ENCODE results near the gene LRRC8D.

DNA sequence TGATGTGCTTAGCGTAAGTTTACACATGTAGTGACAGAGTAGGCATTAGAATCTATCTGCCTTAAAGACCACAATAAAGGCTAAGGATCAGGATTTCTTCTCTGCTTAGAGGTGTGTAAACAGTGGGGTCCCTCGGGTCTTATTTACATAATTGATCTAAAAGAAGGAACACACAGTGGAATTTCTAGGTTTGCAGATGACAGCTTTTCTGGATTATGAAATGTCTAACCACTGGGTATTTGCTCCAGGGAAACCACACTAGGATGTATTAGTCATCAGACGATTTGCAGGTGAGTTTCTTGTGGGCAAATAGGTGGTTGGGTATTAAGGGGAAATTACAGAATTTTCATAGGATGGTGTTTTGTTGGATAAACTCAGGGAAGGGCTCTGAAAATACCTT is 5.8 kb downstream of the LRRC8D start:
- TF ChIP-seq, protein P1, sequence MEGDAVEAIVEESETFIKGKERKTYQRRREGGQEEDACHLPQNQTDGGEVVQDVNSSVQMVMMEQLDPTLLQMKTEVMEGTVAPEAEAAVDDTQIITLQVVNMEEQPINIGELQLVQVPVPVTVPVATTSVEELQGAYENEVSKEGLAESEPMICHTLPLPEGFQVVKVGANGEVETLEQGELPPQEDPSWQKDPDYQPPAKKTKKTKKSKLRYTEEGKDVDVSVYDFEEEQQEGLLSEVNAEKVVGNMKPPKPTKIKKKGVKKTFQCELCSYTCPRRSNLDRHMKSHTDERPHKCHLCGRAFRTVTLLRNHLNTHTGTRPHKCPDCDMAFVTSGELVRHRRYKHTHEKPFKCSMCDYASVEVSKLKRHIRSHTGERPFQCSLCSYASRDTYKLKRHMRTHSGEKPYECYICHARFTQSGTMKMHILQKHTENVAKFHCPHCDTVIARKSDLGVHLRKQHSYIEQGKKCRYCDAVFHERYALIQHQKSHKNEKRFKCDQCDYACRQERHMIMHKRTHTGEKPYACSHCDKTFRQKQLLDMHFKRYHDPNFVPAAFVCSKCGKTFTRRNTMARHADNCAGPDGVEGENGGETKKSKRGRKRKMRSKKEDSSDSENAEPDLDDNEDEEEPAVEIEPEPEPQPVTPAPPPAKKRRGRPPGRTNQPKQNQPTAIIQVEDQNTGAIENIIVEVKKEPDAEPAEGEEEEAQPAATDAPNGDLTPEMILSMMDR (conservative IDR thresholded peaks at IDR 0.05; ENCODE audit: low read depth, low read length) = no peak
- TF ChIP-seq POLR2A (IDR thresholded peaks at IDR 0.05; ENCODE audit: low read depth, low read length) (no peak), CEBPB (IDR thresholded peaks at IDR 0.05; ENCODE audit: low read depth, low read length) (no peak), RAD21 (IDR thresholded peaks at IDR 0.05; ENCODE audit: low read length) (no peak), MAZ (IDR thresholded peaks at IDR 0.05; ENCODE audit: borderline replicate concordance, low read depth, low read length) (no peak), RCOR1 (IDR thresholded peaks at IDR 0.05; ENCODE audit: insufficient replicate concordance, low read length) (no peak)
